Caco-2 (cell line): Measurements from ENCODE around the gene FCGR2B. TPM values are rescaled to one million over a fixed set of nuclear protein-coding genes. Genes with fewer than 3 reads are reported as not detected.

Experiments
- BruUV-seq: library from RNA; stranded (reverse); fragments of 400-500 nt; replicated peaks from 2 replicates; lab custom pipeline; 2021; lab: Mats Ljungman, UMichigan
- CTCF ChIA-PET: fragments of 300-600 bp; sonication (Branson Sonifier 250); formaldehyde crosslinking; loops from one replicate; lab custom pipeline; 2022; ENCODE audit warnings: antibody characterized with exemption; lab: Charles Lee
- POLR2A ChIA-PET: fragments of 300-600 bp; sonication (Branson Sonifier 250); formaldehyde crosslinking; loops from one replicate; lab custom pipeline; 2022; ENCODE audit warnings: antibody characterized with exemption; lab: Charles Lee
- DNase-seq, 2 experiments: peaks; one replicate each; pipeline versions ENCODE4 v3.0.0 to v3.0.0-alpha.2; 2020 to 2022
- H3K27me3 ChIP-seq: replicated peaks from 2 replicates; pipeline ENCODE4 v1.6.0; 2011; ENCODE audit warnings: low read length; ENCODE audit not compliant: control insufficient read depth, insufficient read depth
- H3K36me3 ChIP-seq: 2 replicates; pipeline ENCODE4 v1.5.1; 2011; ENCODE audit warnings: low read length; ENCODE audit not compliant: control insufficient read depth, insufficient read depth
- H3K4me1 ChIP-seq: fragments of 250-450 bp; sonication (Bioruptor Pico); 2 replicates; pipeline ENCODE4 v1.5.1; 2020; ENCODE audit warnings: mild to moderate bottlenecking
- H3K4me3 ChIP-seq: 2 replicates; pipeline ENCODE4 v1.5.1; 2011; ENCODE audit warnings: low read depth, mild to moderate bottlenecking, control low read depth, low read length
- H3K9me3 ChIP-seq: fragments of 250-450 bp; sonication (Bioruptor Pico); 2 replicates; pipeline ENCODE4 v1.5.1; 2020; ENCODE audit warnings: mild to moderate bottlenecking, moderate library complexity
- H3K27ac Mint-ChIP-seq: one replicate; pipeline ENCODE4 v1.8.0; 2022; ENCODE audit warnings: mixed read lengths; ENCODE audit not compliant: unreplicated experiment
- H3K27me3 Mint-ChIP-seq: one replicate; pipeline ENCODE4 v1.8.0; 2022; ENCODE audit warnings: mixed read lengths; ENCODE audit not compliant: insufficient read depth, unreplicated experiment
- H3K36me3 Mint-ChIP-seq: one replicate; pipeline ENCODE4 v1.8.0; 2022; ENCODE audit warnings: mild to moderate bottlenecking, mixed read lengths; ENCODE audit not compliant: insufficient read depth, unreplicated experiment
- H3K4me1 Mint-ChIP-seq: one replicate; pipeline ENCODE4 v1.8.0; 2022; ENCODE audit warnings: low read depth, mixed read lengths; ENCODE audit not compliant: unreplicated experiment
- H3K4me3 Mint-ChIP-seq: one replicate; pipeline ENCODE4 v1.8.0; 2022; ENCODE audit warnings: mild to moderate bottlenecking, moderate library complexity, mixed read lengths; ENCODE audit not compliant: unreplicated experiment
- H3K9me3 Mint-ChIP-seq: one replicate; pipeline ENCODE4 v1.8.0; 2022; ENCODE audit warnings: mixed read lengths; ENCODE audit not compliant: unreplicated experiment
- intact Hi-C: fragments of 100-400 bp; cut with micrococcal nuclease; formaldehyde crosslinking; loops from one replicate; pipeline ENCODE4 v1.10.0; 2022; ENCODE audit not compliant: unreplicated experiment
- total RNA-seq: library from RNA; stranded (reverse); gene quantifications from 2 replicates; pipeline ENCODE4 v1.2.3, GENCODE V29; 2022
- TF ChIP-seq, protein P1 (sequence below), 2 experiments: fragments of 200-600 bp in 1 of 2; IDR thresholded peaks; 1 replicate in 1 of 2; 2 replicates in 1 of 2; pipeline versions ENCODE4 v1.5.1 to v1.8.0; 2011 to 2022; ENCODE audit warnings: antibody characterized with exemption in 1 of 2, control low read depth in 1 of 2, inconsistent platforms in 1 of 2, low read depth in 1 of 2, low read length in 1 of 2, mild to moderate bottlenecking in 1 of 2, moderate library complexity in 1 of 2; ENCODE audit not compliant: insufficient read depth in 1 of 2, severe bottlenecking in 1 of 2, unreplicated experiment in 1 of 2

Gene FCGR2B
- total RNA-seq, 1 experiment from 2014 or later = not detected

DNA sequence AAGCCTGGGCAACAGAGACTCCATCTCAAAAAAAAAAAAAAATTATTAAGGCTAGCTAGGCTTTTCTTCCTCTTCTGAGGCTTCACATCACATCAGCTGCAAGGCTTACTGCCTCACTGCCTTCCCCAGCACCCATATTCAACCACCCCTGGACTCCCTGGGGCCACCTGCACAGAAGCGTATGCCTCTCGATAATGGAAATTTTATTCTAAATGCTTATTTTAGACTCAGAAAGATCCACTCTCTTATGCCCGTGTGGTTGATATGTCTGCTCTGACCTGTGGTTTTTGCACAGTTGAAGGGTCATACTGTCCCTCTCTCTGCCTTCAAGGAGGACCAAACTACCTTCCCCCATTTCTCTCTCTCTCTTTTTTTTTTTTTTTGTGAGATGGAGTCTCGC lies 42.6 kb downstream of the FCGR2B start:
- H3K4me3 Mint-ChIP-seq = no peak overlapping the region
- no peaks in the 10 kb centered on the region for H3K36me3 Mint-ChIP-seq
- TF ChIP-seq, protein P1, sequence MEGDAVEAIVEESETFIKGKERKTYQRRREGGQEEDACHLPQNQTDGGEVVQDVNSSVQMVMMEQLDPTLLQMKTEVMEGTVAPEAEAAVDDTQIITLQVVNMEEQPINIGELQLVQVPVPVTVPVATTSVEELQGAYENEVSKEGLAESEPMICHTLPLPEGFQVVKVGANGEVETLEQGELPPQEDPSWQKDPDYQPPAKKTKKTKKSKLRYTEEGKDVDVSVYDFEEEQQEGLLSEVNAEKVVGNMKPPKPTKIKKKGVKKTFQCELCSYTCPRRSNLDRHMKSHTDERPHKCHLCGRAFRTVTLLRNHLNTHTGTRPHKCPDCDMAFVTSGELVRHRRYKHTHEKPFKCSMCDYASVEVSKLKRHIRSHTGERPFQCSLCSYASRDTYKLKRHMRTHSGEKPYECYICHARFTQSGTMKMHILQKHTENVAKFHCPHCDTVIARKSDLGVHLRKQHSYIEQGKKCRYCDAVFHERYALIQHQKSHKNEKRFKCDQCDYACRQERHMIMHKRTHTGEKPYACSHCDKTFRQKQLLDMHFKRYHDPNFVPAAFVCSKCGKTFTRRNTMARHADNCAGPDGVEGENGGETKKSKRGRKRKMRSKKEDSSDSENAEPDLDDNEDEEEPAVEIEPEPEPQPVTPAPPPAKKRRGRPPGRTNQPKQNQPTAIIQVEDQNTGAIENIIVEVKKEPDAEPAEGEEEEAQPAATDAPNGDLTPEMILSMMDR (IDR thresholded peaks at IDR 0.05; ENCODE audit: insufficient read depth in 1 of 2, low read depth in 1 of 2, low read length in 1 of 2, severe bottlenecking in 1 of 2, unreplicated experiment in 1 of 2) = no peak
- no TSS peak for BruUV-seq
- no peaks in the 10 kb centered on the region for H3K9me3 Mint-ChIP-seq
- ChIA-PET CTCF (no interaction called here), POLR2A (no interaction called here)
- Histone ChIP-seq H3K9me3 (no peaks in the 10 kb centered on the region), H3K4me1 (no peaks in the 10 kb centered on the region), H3K27me3 (no peaks in the 10 kb centered on the region), H3K4me3 (no peak overlapping the region), H3K36me3 (no peaks in the 10 kb centered on the region)
- no peak for DNase-seq
- intact Hi-C loops = no loop called here
- no peak overlapping the region for H3K27ac Mint-ChIP-seq
- peaks cover 7% of the 10 kb centered on the region for H3K4me1 Mint-ChIP-seq
- H3K27me3 Mint-ChIP-seq = peaks cover 9% of the 10 kb centered on the region

DNA sequence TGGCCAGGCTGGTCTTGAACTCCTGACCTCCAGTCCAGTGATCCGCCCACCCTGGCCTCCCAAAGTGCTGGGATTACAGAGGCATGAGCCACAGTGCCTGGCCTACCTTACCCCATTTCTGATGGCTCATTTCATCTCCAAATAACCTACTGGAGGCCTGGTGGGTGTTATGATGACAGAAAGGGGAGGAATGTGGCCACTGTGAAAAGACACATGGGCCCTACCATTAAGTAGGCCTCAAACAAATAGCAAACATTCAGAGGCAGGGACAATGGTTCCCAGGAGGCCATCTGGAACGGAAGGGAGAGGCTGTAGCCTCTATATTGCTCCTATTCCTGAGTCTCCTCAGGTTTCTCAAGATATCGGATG lies 43.2 kb downstream of the FCGR2B start:
- ChIA-PET POLR2A (no interaction called here), CTCF (no interaction called here)
- TF ChIP-seq, protein P1 (IDR thresholded peaks at IDR 0.05; ENCODE audit: insufficient read depth in 1 of 2, low read depth in 1 of 2, low read length in 1 of 2, severe bottlenecking in 1 of 2, unreplicated experiment in 1 of 2) = no peak
- intact Hi-C loops = no loop called here
- no peaks in the 10 kb centered on the region for H3K36me3 Mint-ChIP-seq
- H3K27ac Mint-ChIP-seq = no peak overlapping the region
- no TSS peak for BruUV-seq
- Histone ChIP-seq H3K27me3 (no peaks in the 10 kb centered on the region), H3K4me3 (no peak overlapping the region), H3K9me3 (no peaks in the 10 kb centered on the region), H3K36me3 (no peaks in the 10 kb centered on the region), H3K4me1 (no peaks in the 10 kb centered on the region)
- H3K27me3 Mint-ChIP-seq = peaks cover 9% of the 10 kb centered on the region
- H3K4me1 Mint-ChIP-seq = peaks cover 7% of the 10 kb centered on the region
- H3K9me3 Mint-ChIP-seq = no peaks in the 10 kb centered on the region
- H3K4me3 Mint-ChIP-seq = no peak overlapping the region
- no peak for DNase-seq

DNA sequence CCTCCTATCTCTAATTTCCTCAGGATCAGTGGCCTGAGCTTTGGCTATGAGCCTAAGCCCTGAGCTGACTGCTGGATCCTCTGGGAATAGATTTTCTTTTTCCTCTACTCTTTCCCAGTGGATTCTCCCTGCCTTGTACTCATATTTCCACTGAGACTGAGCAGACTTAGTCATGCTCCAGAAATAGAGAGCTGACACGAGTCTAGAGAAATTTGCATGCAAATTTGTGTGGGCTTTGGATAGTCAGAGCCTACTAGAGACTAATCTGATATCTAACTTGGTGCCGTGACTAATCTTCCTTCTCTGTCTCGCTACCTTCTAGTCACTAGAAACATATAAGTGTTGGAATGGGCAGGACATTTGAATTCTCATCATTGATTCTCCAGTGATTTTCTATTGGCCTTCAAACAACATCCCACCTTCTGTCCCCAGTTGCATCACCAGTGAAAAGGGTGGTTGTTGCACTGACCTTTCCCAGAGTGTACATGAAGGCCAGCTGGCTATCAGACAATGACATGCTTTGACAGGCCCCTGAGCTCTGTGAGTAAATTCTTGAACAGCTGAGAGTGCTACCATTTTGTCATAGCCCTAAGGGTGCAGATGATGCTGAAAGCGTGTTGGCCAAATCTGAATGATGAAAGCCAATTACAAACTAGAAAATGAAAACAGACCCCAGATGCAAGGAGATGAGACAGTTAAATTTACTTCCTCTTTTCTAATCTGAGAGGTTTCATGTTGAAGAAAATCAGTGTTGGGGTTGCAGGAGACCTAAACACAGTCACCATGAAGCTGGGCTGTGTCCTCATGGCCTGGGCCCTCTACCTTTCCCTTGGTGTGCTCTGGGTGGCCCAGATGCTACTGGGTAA lies 43.8 kb downstream of the FCGR2B start, which contains the start of gene FCRLA:
Gene FCRLA, plus strand, starts transcription at position 748 of the 866 bp plus-strand sequence. Its CDS starts 36 bp downstream, at position 784.
- CTCF ChIA-PET = no interaction called here
- no TSS peak for BruUV-seq
- Mint-ChIP-seq H3K4me3 (no peak within 1 kb of the TSS), H3K4me1 (peaks cover 7% of the 10 kb centered on the region), H3K27ac (no peak within 1 kb of the TSS), H3K36me3 (no peaks in the 10 kb centered on the region), H3K27me3 (peaks cover 9% of the 10 kb centered on the region), H3K9me3 (no peaks in the 10 kb centered on the region)
- DNase-seq = no peak
- TF ChIP-seq, protein P1 (IDR thresholded peaks at IDR 0.05; ENCODE audit: insufficient read depth in 1 of 2, low read depth in 1 of 2, low read length in 1 of 2, severe bottlenecking in 1 of 2, unreplicated experiment in 1 of 2) = no peak
- Histone ChIP-seq H3K4me1 (no peaks in the 10 kb centered on the region), H3K9me3 (no peaks in the 10 kb centered on the region), H3K27me3 (no peaks in the 10 kb centered on the region), H3K4me3 (no peak within 1 kb of the TSS), H3K36me3 (no peaks in the 10 kb centered on the region)
- intact Hi-C loops = no loop called here
- POLR2A ChIA-PET = no interaction called here
